HG02885 (cell line): Measurements from ENCODE around the gene CCL4L2.
"Not testable (repeated sequence)": the region's sequence is repeated elsewhere in the genome, so short reads cannot be mapped to it uniquely, and the experiment has no call there.

ENCODE experiments used
- ATAC-seq: cut with Tn5 transposase; IDR thresholded peaks from one replicate; pipeline ENCODE4 v1.9.1; 2021; ENCODE audit warnings: mild to moderate bottlenecking; ENCODE audit not compliant: unreplicated experiment, poor library complexity

Gene CCL4L2

DNA sequence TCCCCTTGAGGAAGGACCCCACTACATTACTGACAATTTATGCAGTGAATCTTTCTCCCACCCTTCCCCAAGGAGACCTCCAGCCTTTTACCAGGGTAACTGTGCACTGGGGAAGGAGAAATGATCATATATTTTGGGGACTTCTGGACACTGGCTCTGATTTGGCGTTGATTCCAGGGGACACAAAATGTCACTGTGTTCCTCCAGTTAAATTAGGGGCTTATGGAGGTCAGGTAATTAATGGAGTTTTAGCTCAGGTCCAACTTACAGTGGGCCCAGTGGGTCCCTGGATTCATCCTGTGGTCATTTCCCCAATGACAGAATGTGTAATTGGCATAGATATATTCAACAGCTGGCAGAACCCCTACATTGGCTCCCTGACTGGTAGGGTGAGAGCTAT, 8.7 kb downstream of the CCL4L2 start:
- ATAC-seq, result not testable (repeated sequence)

DNA sequence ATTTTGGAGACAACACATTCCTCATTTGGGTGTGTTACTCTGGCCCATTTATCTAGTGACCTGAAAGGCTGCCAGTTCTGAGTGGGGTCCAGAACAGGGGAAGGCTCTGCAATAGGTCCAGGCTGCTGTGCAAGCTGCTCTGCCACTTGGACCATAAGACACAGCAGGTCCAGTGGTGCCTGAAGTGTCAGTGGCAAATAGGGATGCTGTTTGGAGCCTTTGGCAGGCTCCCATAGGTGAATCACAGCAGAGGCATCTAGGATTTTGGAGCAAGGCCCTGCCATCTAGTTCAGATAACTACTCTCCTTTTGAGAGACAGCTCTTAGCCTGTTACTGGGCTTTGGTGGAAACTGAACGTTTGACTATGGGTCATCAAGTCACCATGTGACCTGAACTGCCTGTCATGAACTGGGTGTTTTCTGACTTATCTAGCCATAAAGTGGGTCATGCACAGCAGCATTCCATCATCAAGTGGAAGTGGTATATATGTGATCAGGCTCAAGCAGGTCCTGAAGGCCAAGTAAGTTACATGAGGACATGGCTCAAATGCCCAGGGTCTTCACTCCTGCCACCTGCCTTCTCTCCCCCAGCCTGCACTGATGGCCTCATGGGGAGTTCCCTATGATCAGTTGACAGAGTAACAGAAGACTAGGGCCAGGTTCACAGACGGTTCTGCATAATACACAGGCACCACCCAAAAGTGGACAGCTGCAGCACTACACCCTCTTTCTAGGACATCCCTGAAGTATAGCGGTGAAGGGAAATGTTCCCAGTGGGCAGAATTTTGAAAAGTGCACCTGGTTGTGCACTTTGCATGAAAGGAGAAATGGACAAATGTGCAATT, 10.1 kb downstream of the CCL4L2 start:
- ATAC-seq, result not testable (repeated sequence)

DNA sequence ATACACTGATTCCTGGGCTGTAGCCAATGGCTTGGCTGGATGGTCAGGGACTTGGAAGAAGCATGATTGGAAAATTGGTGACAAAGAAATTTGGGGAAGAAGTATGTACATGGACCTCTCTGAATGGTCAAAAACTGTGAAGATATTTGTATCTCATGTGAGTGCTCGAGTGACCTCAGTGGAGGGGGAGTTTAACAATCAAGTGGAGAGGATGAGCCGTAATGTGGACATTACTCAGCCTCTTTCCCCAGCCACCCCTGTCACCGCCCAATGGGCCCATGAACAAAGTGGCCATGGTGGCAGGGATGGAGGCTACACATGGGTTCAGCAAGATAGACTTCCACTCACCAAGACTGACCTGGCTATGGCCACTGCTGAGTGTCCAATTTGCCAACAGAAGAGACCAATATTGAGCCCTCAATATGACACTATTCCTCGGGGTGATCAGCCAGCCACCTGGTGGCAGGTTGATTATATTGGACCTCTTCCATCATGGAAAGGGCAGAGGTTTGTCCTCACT, 10.8 kb downstream of the CCL4L2 start:
- ATAC-seq, result not testable (repeated sequence)

DNA sequence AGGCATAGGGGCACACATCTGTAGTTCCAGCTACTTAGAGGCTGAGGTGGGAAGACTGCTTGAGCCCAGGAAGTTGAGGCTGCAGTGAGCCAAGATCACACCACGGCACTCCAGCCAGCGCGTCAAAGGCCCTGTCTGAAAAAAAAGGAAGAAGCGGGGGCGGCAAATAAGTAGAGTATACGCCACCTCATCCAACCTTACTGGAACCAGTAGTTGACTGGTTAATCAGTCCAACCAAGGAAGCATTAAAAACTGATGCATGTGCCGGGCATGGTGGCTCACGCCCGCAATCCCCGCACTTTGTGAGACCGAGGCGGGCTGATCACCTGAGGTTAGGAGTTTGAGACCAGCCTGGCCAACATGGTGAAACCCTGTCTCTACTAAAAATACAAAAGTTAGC, 12.1 kb downstream of the CCL4L2 start:
- not testable (repeated sequence) for ATAC-seq

DNA sequence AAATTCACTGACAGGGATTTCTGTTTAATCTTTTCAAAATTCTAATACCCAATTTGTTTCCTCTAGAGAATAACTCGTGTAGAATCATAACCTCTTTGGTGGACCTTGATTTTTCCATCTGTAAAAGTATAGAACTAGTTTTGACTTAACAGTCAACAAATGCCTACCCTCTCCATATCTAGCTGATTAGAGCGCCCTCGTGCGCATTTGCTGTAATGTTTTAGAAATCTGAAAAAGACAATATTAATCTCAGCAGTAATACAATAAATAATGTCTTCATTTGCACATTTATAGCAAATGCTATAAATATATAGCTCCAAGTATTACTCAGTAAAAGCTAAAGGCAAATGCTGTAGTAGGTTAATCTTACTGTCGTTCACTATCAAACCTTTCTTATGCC, 18.8 kb downstream of the CCL4L2 start:
- ATAC-seq, result not testable (repeated sequence)

DNA sequence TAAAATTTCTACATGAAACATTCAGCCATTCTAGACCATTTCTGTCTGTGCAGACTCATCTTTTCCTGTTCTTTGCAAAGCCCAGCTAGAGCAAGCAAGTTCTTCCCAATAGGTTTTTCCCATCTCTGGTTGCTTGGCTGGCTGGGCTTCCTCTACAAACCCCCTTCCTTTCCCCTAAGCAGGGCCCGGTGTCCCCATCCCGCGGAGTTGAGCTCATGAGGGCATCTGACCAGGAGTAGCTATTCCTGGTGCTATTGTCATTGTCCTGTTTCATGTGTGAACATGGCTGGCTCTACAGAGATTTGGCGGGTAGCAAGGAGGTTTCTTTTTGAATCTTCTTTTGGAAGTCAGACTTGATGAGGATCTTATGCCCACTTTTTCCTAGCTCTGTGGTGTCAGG, 31.2 kb downstream of the CCL4L2 start:
- not testable (repeated sequence) for ATAC-seq
